ENCODE data around the gene EDAR.

Gene EDAR

GRCh38 chr2:109029490-109030201 is 40.6 kb upstream of the EDAR start:
- in situ Hi-C loops (cut with MboI; ENCODE audit: low sequenced_read_pairs, unreplicated experiment) = no loop called here

GRCh38 chr2:109028738-109029489 is 39.9 kb upstream of the EDAR start:
- no peak for TF ChIP-seq CTCF (IDR thresholded peaks at IDR 0.05; ENCODE audit: borderline replicate concordance, control extremely low read depth, extremely low read depth, insufficient read depth, missing control alignments)
- no peak for DNase-seq (ENCODE audit: low spot score)
- in situ Hi-C loops (cut with MboI; ENCODE audit: low sequenced_read_pairs, unreplicated experiment) = no loop called here

More at GRCh38 chr2:109029490-109030201, 40.6 kb upstream of the EDAR start:
- TF ChIP-seq CTCF (IDR thresholded peaks at IDR 0.05; ENCODE audit: borderline replicate concordance, control extremely low read depth, extremely low read depth, insufficient read depth, missing control alignments) = no peak
- no peak for DNase-seq (ENCODE audit: low spot score)

GRCh38 chr2:109028277-109028676 is 39.3 kb upstream of the EDAR start:
- no peak for TF ChIP-seq CTCF (IDR thresholded peaks at IDR 0.05; ENCODE audit: borderline replicate concordance, control extremely low read depth, extremely low read depth, insufficient read depth, missing control alignments)
- no peak for DNase-seq (ENCODE audit: low spot score)
- in situ Hi-C loops (cut with MboI; ENCODE audit: low sequenced_read_pairs, unreplicated experiment) = no loop called here

GRCh38 chr2:109027702-109028101 is 38.7 kb upstream of the EDAR start:
- in situ Hi-C loops (cut with MboI; ENCODE audit: low sequenced_read_pairs, unreplicated experiment) = no loop called here
- DNase-seq (ENCODE audit: low spot score) = no peak
- TF ChIP-seq CTCF (IDR thresholded peaks at IDR 0.05; ENCODE audit: borderline replicate concordance, control extremely low read depth, extremely low read depth, insufficient read depth, missing control alignments) = no peak

GRCh38 chr2:109024477-109024876 is 35.5 kb upstream of the EDAR start:
- DNase-seq (ENCODE audit: low spot score) = no peak
- in situ Hi-C loops (cut with MboI; ENCODE audit: low sequenced_read_pairs, unreplicated experiment) = no loop called here
- TF ChIP-seq CTCF (IDR thresholded peaks at IDR 0.05; ENCODE audit: borderline replicate concordance, control extremely low read depth, extremely low read depth, insufficient read depth, missing control alignments) = no peak

- no peak for DNase-seq (ENCODE audit: low spot score)
- TF ChIP-seq CTCF (IDR thresholded peaks at IDR 0.05; ENCODE audit: borderline replicate concordance, control extremely low read depth, extremely low read depth, insufficient read depth, missing control alignments) = no peak
- in situ Hi-C loops (cut with MboI; ENCODE audit: low sequenced_read_pairs, unreplicated experiment) = no loop called here
These were observed 32.9 kb upstream of the EDAR start for GRCh38 chr2:109021895-109022300.

Measured in GM13976 (cell line).